IMR-90 (cell line): Measurements from ENCODE around the gene RNF212. TPM values are rescaled to one million over a fixed set of nuclear protein-coding genes. Genes with fewer than 3 reads are reported as not detected.

Source experiments
- ATAC-seq: fragments of 200-7000 bp; cut with Tn5 transposase; 2 replicates; pipeline ENCODE4 v1.9.1; 2020; ENCODE audit warnings: low read depth, mild to moderate bottlenecking, moderate library complexity
- BruUV-seq: library from RNA; stranded (reverse); fragments of 400-500 nt; replicated peaks from 2 replicates; lab custom pipeline; 2021; lab: Mats Ljungman, UMichigan
- CTCF ChIA-PET: fragments of 300-600 bp; formaldehyde crosslinking; extraction: SDS; loops from one replicate; lab custom pipeline; 2021; ENCODE audit warnings: antibody characterized with exemption; lab: Yijun Ruan, JAX
- POLR2A ChIA-PET: fragments of 300-600 bp; sonication (Branson Sonifier 250); formaldehyde crosslinking; loops from one replicate; lab custom pipeline; 2022; ENCODE audit warnings: antibody characterized with exemption; ENCODE audit not compliant: unreplicated experiment; lab: Charles Lee
- DNase-seq: peaks from one replicate; pipeline ENCODE4 v3.0.0; 2013
- H2AFZ ChIP-seq: replicated peaks from 2 replicates; pipeline ENCODE3; 2013; ENCODE audit warnings: low read length, mild to moderate bottlenecking; ENCODE audit not compliant: poor library complexity
- H2AK5ac ChIP-seq: 2 replicates; pipeline ENCODE4 v1.6.1; 2013; ENCODE audit warnings: low read depth, low read length, inconsistent platforms
- H2AK9ac ChIP-seq: replicated peaks from 2 replicates; pipeline ENCODE3; 2013; ENCODE audit warnings: mild to moderate bottlenecking, low read depth, low read length, moderate library complexity; ENCODE audit not compliant: poor library complexity
- H2BK120ac ChIP-seq: 2 replicates; pipeline ENCODE4 v1.6.1; 2013; ENCODE audit warnings: low read depth, low read length, inconsistent platforms
- H2BK15ac ChIP-seq: 3 replicates; pipeline ENCODE4 v1.6.1; 2013; ENCODE audit warnings: low read depth, low read length, inconsistent platforms
- H2BK20ac ChIP-seq: 2 replicates; pipeline ENCODE4 v1.6.1; 2013; ENCODE audit warnings: low read depth, mild to moderate bottlenecking, inconsistent platforms, low read length, moderate library complexity
- H2BK5ac ChIP-seq: 2 replicates; pipeline ENCODE4 v1.6.1; 2013; ENCODE audit warnings: mild to moderate bottlenecking, low read depth, low read length, inconsistent platforms; ENCODE audit not compliant: poor library complexity, severe bottlenecking
- H3K14ac ChIP-seq: replicated peaks from 2 replicates; pipeline ENCODE4 v1.6.1; 2013; ENCODE audit warnings: low read depth, low read length, inconsistent platforms
- H3K18ac ChIP-seq: 2 replicates; pipeline ENCODE4 v1.6.1; 2013; ENCODE audit warnings: low read depth, low read length, control low read depth
- H3K23ac ChIP-seq: 2 replicates; pipeline ENCODE4 v1.6.1; 2013; ENCODE audit warnings: low read depth, low read length, inconsistent platforms
- H3K27ac ChIP-seq: 2 replicates; pipeline ENCODE4 v1.5.1; 2013; ENCODE audit warnings: mild to moderate bottlenecking, control low read depth, low read length; ENCODE audit not compliant: insufficient read depth
- H3K27me3 ChIP-seq: 2 replicates; pipeline ENCODE4 v1.6.1; 2013; ENCODE audit warnings: low read length; ENCODE audit not compliant: control insufficient read depth, insufficient read depth
- H3K36me3 ChIP-seq: 2 replicates; pipeline ENCODE4 v1.6.1; 2013; ENCODE audit warnings: low read length, mixed read lengths; ENCODE audit not compliant: control insufficient read depth, insufficient read depth
- H3K4ac ChIP-seq: 2 replicates; pipeline ENCODE4 v1.6.1; 2013; ENCODE audit warnings: low read depth, low read length, inconsistent platforms
- H3K4me1 ChIP-seq: 2 replicates; pipeline ENCODE4 v1.6.1; 2013; ENCODE audit warnings: low read length, mixed read lengths; ENCODE audit not compliant: control insufficient read depth, insufficient read depth
- H3K4me2 ChIP-seq: 2 replicates; pipeline ENCODE4 v1.6.1; 2013; ENCODE audit warnings: low read depth, mild to moderate bottlenecking, control low read depth, low read length, moderate library complexity
- H3K4me3 ChIP-seq: 2 replicates; pipeline ENCODE4 v1.5.1; 2013; ENCODE audit warnings: low read depth, mild to moderate bottlenecking, control low read depth, low read length, moderate library complexity; ENCODE audit not compliant: insufficient read depth
- H3K56ac ChIP-seq: 2 replicates; pipeline ENCODE4 v1.6.1; 2013; ENCODE audit warnings: low read length, inconsistent platforms; ENCODE audit not compliant: insufficient read depth; ENCODE audit errors: extremely low read depth
- H3K79me1 ChIP-seq, 2 experiments: 2 replicates each; pipeline ENCODE4 v1.6.1; 2013; ENCODE audit warnings: low read length in 2 of 2, inconsistent platforms in 1 of 2, low read depth in 1 of 2
- H3K9ac ChIP-seq: 2 replicates; pipeline ENCODE4 v1.6.1; 2013; ENCODE audit warnings: low read depth, low read length, control low read depth
- H3K9me1 ChIP-seq: 2 replicates; pipeline ENCODE4 v1.6.1; 2013; ENCODE audit warnings: low read length, inconsistent platforms; ENCODE audit not compliant: insufficient read depth
- H3K9me3 ChIP-seq: 2 replicates; pipeline ENCODE4 v1.6.1; 2013; ENCODE audit warnings: low read length; ENCODE audit not compliant: control insufficient read depth, insufficient read depth
- H4K20me1 ChIP-seq: 2 replicates; pipeline ENCODE4 v1.6.1; 2013; ENCODE audit warnings: low read length, inconsistent platforms; ENCODE audit not compliant: insufficient read depth
- H4K5ac ChIP-seq: 2 replicates; pipeline ENCODE4 v1.6.1; 2013; ENCODE audit warnings: mild to moderate bottlenecking, low read depth, low read length, control low read depth
- H4K8ac ChIP-seq, 2 experiments: 2 replicates each; pipeline ENCODE4 v1.6.1; 2013; ENCODE audit warnings: low read depth in 2 of 2, low read length in 2 of 2, control low read depth in 1 of 2, inconsistent platforms in 1 of 2
- H4K91ac ChIP-seq: 2 replicates; pipeline ENCODE4 v1.6.1; 2013; ENCODE audit warnings: low read depth, low read length, inconsistent platforms; ENCODE audit not compliant: insufficient read depth
- BHLHE40 ChIP-seq: fragments of 150-350 bp; IDR thresholded peaks from 2 replicates; pipeline ENCODE4 v1.6.1; 2016; ENCODE audit warnings: mild to moderate bottlenecking, low read depth, low read length
- CEBPB ChIP-seq: IDR thresholded peaks from 2 replicates; pipeline ENCODE4 v1.6.1; 2012; ENCODE audit warnings: low read depth, low read length, improper control_type of control experiment
- CHD1 ChIP-seq: IDR thresholded peaks from 2 replicates; pipeline ENCODE4 v1.6.1; 2012; ENCODE audit warnings: low read depth, low read length, improper control_type of control experiment
- CTCF ChIP-seq: conservative IDR thresholded peaks from 2 replicates; pipeline ENCODE4 v1.5.1; 2012; ENCODE audit warnings: mild to moderate bottlenecking, low read depth, low read length, improper control_type of control experiment
- FOS ChIP-seq: fragments of 150-350 bp; IDR thresholded peaks from 2 replicates; pipeline ENCODE4 v1.6.1; 2016; ENCODE audit warnings: low read depth, low read length
- MAFK ChIP-seq: IDR thresholded peaks from 2 replicates; pipeline ENCODE4 v1.6.1; 2012; ENCODE audit warnings: low read depth, low read length, improper control_type of control experiment
- NFE2L2 ChIP-seq: fragments of 150-350 bp; IDR thresholded peaks from 2 replicates; pipeline ENCODE4 v1.6.1; 2016; ENCODE audit warnings: low read depth, mild to moderate bottlenecking, low read length
- POLR2A ChIP-seq: IDR thresholded peaks from 2 replicates; pipeline ENCODE4 v1.6.1; 2012; ENCODE audit warnings: mild to moderate bottlenecking, low read depth, low read length
- RAD21 ChIP-seq: IDR thresholded peaks from 2 replicates; pipeline ENCODE4 v1.6.1; 2012; ENCODE audit warnings: low read length, improper control_type of control experiment
- RCOR1 ChIP-seq: IDR thresholded peaks from 2 replicates; pipeline ENCODE4 v1.6.1; 2012; ENCODE audit warnings: mild to moderate bottlenecking, low read length, improper control_type of control experiment; ENCODE audit not compliant: insufficient replicate concordance
- RFX5 ChIP-seq: IDR thresholded peaks from 2 replicates; pipeline ENCODE4 v1.8.0; 2012; ENCODE audit warnings: low read depth, mild to moderate bottlenecking, low read length, moderate library complexity
- SMC3 ChIP-seq: fragments of 150-350 bp; IDR thresholded peaks from 2 replicates; pipeline ENCODE4 v1.6.1; 2016; ENCODE audit warnings: low read depth, mild to moderate bottlenecking, antibody characterized with exemption, low read length, moderate library complexity
- USF2 ChIP-seq: fragments of 150-350 bp; IDR thresholded peaks from 2 replicates; pipeline ENCODE4 v1.6.1; 2017; ENCODE audit warnings: mild to moderate bottlenecking, antibody characterized with exemption, low read length, low read depth
- WGBS, 2 experiments: methylation state at CpG; one replicate each; pipeline versions ENCODE4 v1.1.5 to v1.1.7; 2013; ENCODE audit warnings: missing lambda C conversion rate in 2 of 2; ENCODE audit not compliant: insufficient read length in 1 of 2; ENCODE audit errors: extremely low coverage in 2 of 2; 5-methylcytosine and 5-hydroxymethylcytosine counted together
- dilution Hi-C: fragments of 300-500 bp; cut with HindIII; formaldehyde crosslinking; loops from one replicate; pipeline ENCODE4 v1.14.3; 2018; ENCODE audit warnings: low sequenced_read_pairs; ENCODE audit not compliant: unreplicated experiment
- in situ Hi-C: fragments of 300-500 bp; cut with MboI; formaldehyde crosslinking; loops from 3 replicates; pipeline ENCODE4 v1.14.3; 2019; ENCODE audit warnings: low sequenced_read_pairs, inconsistent platforms, mixed read lengths
- intact Hi-C: fragments of 100-400 bp; cut with micrococcal nuclease; formaldehyde crosslinking; loops from 2 replicates; pipeline ENCODE4 v1.10.0; 2022
- polyA plus RNA-seq, 3 experiments: library from polyadenylated mRNA; depleted of rRNA; stranded (reverse); fragments of >200 nt; gene quantifications; 2 replicates each; pipeline ENCODE4 v1.2.3, GENCODE V29; 2012; ENCODE audit warnings: low replicate concordance in 1 of 3
- total RNA-seq: library from RNA; depleted of rRNA; stranded (reverse); fragments of >200 nt; gene quantifications from 2 replicates; pipeline ENCODE4 v1.2.3, GENCODE V29; 2012

Gene RNF212
- total and polyA plus RNA-seq, 2 of the 4 experiments (the other 2 are of a cell fraction), result under 0.01 to 0.51 TPM

- TF ChIP-seq NFE2L2, result no peak
Measured at GRCh38 chr4:1092026-1092982, 21.1 kb downstream of the RNF212 start (continued).

- Histone ChIP-seq H4K8ac (no peak overlapping the region), H3K27ac (no peak overlapping the region), H4K91ac (no peak overlapping the region), H2AFZ (no peak overlapping the region), H2BK20ac (no peak overlapping the region), H3K23ac (no peak overlapping the region), H3K4me3 (no peak overlapping the region), H2BK120ac (no peak overlapping the region), H3K18ac (no peak overlapping the region), H2AK5ac (no peak overlapping the region), H3K27me3 (peaks cover 22% of the 10 kb centered on the region), H4K5ac (no peak overlapping the region), H3K79me1 (no peaks in the 10 kb centered on the region), H3K4ac (no peak overlapping the region), H3K36me3 (no peaks in the 10 kb centered on the region), H4K20me1 (no peaks in the 10 kb centered on the region), H2AK9ac (no peak overlapping the region), H2BK5ac (no peak overlapping the region), H3K14ac (no peak overlapping the region), H2BK15ac (no peak overlapping the region), H3K9ac (no peak overlapping the region), H3K4me2 (no peak overlapping the region), H3K9me1 (no peaks in the 10 kb centered on the region), H3K9me3 (peaks cover 8% of the 10 kb centered on the region), H3K4me1 (no peaks in the 10 kb centered on the region), H3K56ac (no peak overlapping the region)
- ChIA-PET CTCF (no interaction called here), POLR2A (no interaction called here)
- no peak for ATAC-seq
- DNase-seq, result no peak
- no TSS peak for BruUV-seq
- dilution Hi-C loops, result no loop called here
- in situ Hi-C loops, result no loop called here
- WGBS, 2 experiments, result no CpG with 5 or more reads among the region's 10 CpGs
- intact Hi-C loops, result no loop called here
- TF ChIP-seq NFE2L2 (no peak), CEBPB (no peak), RAD21 (no peak), RCOR1 (no peak), CHD1 (no peak), MAFK (no peak), SMC3 (no peak), FOS (no peak), RFX5 (no peak), USF2 (no peak), POLR2A (no peak), BHLHE40 (no peak), CTCF (no peak)
Measured at GRCh38 chr4:1091561-1091995, 21.8 kb downstream of the RNF212 start.
